ENCODE measurements around the gene PRCC. TPM values are rescaled to one million over a fixed set of nuclear protein-coding genes. Genes with fewer than 3 reads are reported as not detected.

PRCC gene
- total and polyA plus RNA-seq, 2 of the 4 experiments (the other 2 are of a cell fraction): 10.6 to 59.6 TPM

GRCh38 chr1:156844638-156845037, 77.3 kb downstream of the PRCC start:
- no peak overlapping the region for H2BK5ac ChIP-seq (ENCODE audit: low read depth, low read length, poor library complexity, severe bottlenecking)
- no TSS peak for BruUV-seq (replicated peaks)
- no peak overlapping the region for H4K91ac ChIP-seq (ENCODE audit: insufficient read depth, low read depth, low read length)
- H3K36me3 ChIP-seq (ENCODE audit: control insufficient read depth, insufficient read depth, low read length): no peaks in the 10 kb centered on the region
- no peak for ATAC-seq (ENCODE audit: low read depth)
- H2BK120ac ChIP-seq (ENCODE audit: low read depth, low read length): no peak overlapping the region
- no peak overlapping the region for H3K14ac ChIP-seq (replicated peaks; ENCODE audit: low read depth, low read length)
- DNase-seq: no peak
- no peak for TF ChIP-seq RAD21 (IDR thresholded peaks at IDR 0.05; ENCODE audit: low read length)
- no peak for TF ChIP-seq POLR2A (IDR thresholded peaks at IDR 0.05; ENCODE audit: low read depth, low read length)
- TF ChIP-seq RFX5 (IDR thresholded peaks at IDR 0.05; ENCODE audit: low read depth, low read length): no peak
- TF ChIP-seq MAZ (IDR thresholded peaks at IDR 0.05; ENCODE audit: borderline replicate concordance, low read depth, low read length): no peak
- no peak for TF ChIP-seq FOS (IDR thresholded peaks at IDR 0.05; ENCODE audit: low read depth, low read length)
- no peak for TF ChIP-seq CEBPB (IDR thresholded peaks at IDR 0.05; ENCODE audit: low read depth, low read length)
- no peak for TF ChIP-seq NFE2L2 (IDR thresholded peaks at IDR 0.05; ENCODE audit: low read depth, low read length)
- TF ChIP-seq MXI1 (IDR thresholded peaks at IDR 0.05; ENCODE audit: borderline replicate concordance, low read depth, low read length): no peak
- TF ChIP-seq USF2 (IDR thresholded peaks at IDR 0.05; ENCODE audit: low read depth, low read length): no peak
- TF ChIP-seq CHD1 (IDR thresholded peaks at IDR 0.05; ENCODE audit: low read depth, low read length): no peak
- no peak for TF ChIP-seq BHLHE40 (IDR thresholded peaks at IDR 0.05; ENCODE audit: low read depth, low read length)
- TF ChIP-seq MAFK (IDR thresholded peaks at IDR 0.05; ENCODE audit: low read depth, low read length): no peak
- no peak overlapping the region for H4K8ac ChIP-seq (ENCODE audit: low read depth in 2 of 2, low read length in 2 of 2)
- H3K18ac ChIP-seq (ENCODE audit: low read depth, low read length): no peak overlapping the region
- H3K4ac ChIP-seq (ENCODE audit: low read depth, low read length): no peak overlapping the region
- no peak overlapping the region for H2BK20ac ChIP-seq (ENCODE audit: low read depth, low read length)
- peaks cover 92% of the 10 kb centered on the region for H3K27me3 ChIP-seq (ENCODE audit: control insufficient read depth, insufficient read depth, low read length)
- H3K4me1 ChIP-seq (ENCODE audit: control insufficient read depth, insufficient read depth, low read length): no peaks in the 10 kb centered on the region; the same call in 1 of the 2 replicates
- no peak overlapping the region for H3K4me2 ChIP-seq (ENCODE audit: low read depth, low read length)
- H4K5ac ChIP-seq (ENCODE audit: low read depth, low read length): no peak overlapping the region
- no peak overlapping the region for H3K27ac ChIP-seq (ENCODE audit: insufficient read depth, low read length)
- no peak overlapping the region for H2BK15ac ChIP-seq (ENCODE audit: low read depth, low read length)
- ChIA-PET POLR2A (ENCODE audit: unreplicated experiment) (no interaction called here), CTCF (interaction anchor here (1.0 kb wide), 1 partner anchor 28 kb away, joined by 3 read pairs; no protein-coding TSS in a partner anchor)
- H2AK5ac ChIP-seq (ENCODE audit: low read depth, low read length): no peak overlapping the region
- H3K9me3 ChIP-seq (ENCODE audit: control insufficient read depth, insufficient read depth, low read length): no peaks in the 10 kb centered on the region; the same call in 1 of the 2 replicates
- 35% methylated on average over 2 of the region's 14 CpGs; no CpG with 5 or more reads in 1 of the 2 experiments for WGBS, 2 experiments (ENCODE audit: extremely low coverage in 2 of 2, insufficient read length in 1 of 2)
- no peak overlapping the region; the same call in 1 of the 2 replicates for H3K23ac ChIP-seq (ENCODE audit: low read depth, low read length)
- H3K9ac ChIP-seq (ENCODE audit: low read depth, low read length): no peak overlapping the region
- no peaks in the 10 kb centered on the region for H3K9me1 ChIP-seq (ENCODE audit: insufficient read depth, low read length)
- H3K79me1 ChIP-seq (ENCODE audit: low read depth in 1 of 2, low read length in 2 of 2): no peaks in the 10 kb centered on the region
- in situ Hi-C loops (cut with MboI; ENCODE audit: low sequenced_read_pairs): no loop called here
- H3K56ac ChIP-seq (ENCODE audit: extremely low read depth, insufficient read depth, low read length): no peak overlapping the region
- dilution Hi-C loops (cut with HindIII; ENCODE audit: low sequenced_read_pairs, unreplicated experiment): no loop called here
- no peaks in the 10 kb centered on the region; the same call in 1 of the 2 replicates for H4K20me1 ChIP-seq (ENCODE audit: insufficient read depth, low read length)
- H2AFZ ChIP-seq (replicated peaks; ENCODE audit: low read length, poor library complexity): no peak overlapping the region
- intact Hi-C loops (cut with micrococcal nuclease): no loop called here
- no peak overlapping the region for H2AK9ac ChIP-seq (replicated peaks; ENCODE audit: low read depth, low read length, poor library complexity)
- no peak overlapping the region for H3K4me3 ChIP-seq (ENCODE audit: insufficient read depth, low read depth, low read length)

Data from IMR-90 (cell line).